ENCODE results near the gene CENATAC.
"Not testable (repeated sequence)": the region's sequence is repeated elsewhere in the genome, so short reads cannot be mapped to it uniquely, and the experiment has no call there.

The CENATAC gene

GRCh38 chr11:118979434-118979833, 18.5 kb upstream of the CENATAC start:
- H3K4me3 ChIP-seq (ENCODE audit: low read depth, low read length): no peak overlapping the region
- TF ChIP-seq, protein P1, sequence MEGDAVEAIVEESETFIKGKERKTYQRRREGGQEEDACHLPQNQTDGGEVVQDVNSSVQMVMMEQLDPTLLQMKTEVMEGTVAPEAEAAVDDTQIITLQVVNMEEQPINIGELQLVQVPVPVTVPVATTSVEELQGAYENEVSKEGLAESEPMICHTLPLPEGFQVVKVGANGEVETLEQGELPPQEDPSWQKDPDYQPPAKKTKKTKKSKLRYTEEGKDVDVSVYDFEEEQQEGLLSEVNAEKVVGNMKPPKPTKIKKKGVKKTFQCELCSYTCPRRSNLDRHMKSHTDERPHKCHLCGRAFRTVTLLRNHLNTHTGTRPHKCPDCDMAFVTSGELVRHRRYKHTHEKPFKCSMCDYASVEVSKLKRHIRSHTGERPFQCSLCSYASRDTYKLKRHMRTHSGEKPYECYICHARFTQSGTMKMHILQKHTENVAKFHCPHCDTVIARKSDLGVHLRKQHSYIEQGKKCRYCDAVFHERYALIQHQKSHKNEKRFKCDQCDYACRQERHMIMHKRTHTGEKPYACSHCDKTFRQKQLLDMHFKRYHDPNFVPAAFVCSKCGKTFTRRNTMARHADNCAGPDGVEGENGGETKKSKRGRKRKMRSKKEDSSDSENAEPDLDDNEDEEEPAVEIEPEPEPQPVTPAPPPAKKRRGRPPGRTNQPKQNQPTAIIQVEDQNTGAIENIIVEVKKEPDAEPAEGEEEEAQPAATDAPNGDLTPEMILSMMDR (IDR thresholded peaks at IDR 0.05; ENCODE audit: borderline replicate concordance, insufficient read depth, low read depth, low read length): no peak

GRCh38 chr11:118980191-118980881, 17.6 kb upstream of the CENATAC start:
- H3K4me3 ChIP-seq (ENCODE audit: low read depth, low read length): no peak overlapping the region
- TF ChIP-seq, protein P1 (IDR thresholded peaks at IDR 0.05; ENCODE audit: borderline replicate concordance, insufficient read depth, low read depth, low read length): no peak

GRCh38 chr11:118984337-118984736, 13.6 kb upstream of the CENATAC start:
- H3K4me3 ChIP-seq (ENCODE audit: low read depth, low read length): not testable (repeated sequence)

DNA sequence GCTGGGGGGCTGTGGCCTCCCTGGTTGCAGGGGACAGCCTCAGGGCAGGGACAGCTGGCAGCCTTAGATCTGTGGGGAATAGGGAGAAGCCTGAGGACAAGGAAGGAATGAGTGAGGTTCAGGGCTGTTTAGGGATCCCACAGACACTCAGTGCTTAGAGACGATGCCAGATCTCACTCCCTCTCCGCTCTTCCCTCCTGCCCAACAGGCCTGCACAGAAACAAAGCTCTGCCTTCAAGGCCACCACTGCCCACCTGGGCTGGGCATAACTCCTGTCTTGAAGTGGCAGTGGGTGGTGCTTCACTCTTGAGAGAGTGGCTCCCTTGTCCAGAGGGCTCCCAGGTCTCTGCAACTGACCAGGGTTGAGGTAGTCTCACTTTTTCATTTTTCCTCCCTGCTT, 13.1 kb upstream of the CENATAC start:
- TF ChIP-seq, protein P1 (IDR thresholded peaks at IDR 0.05; ENCODE audit: borderline replicate concordance, insufficient read depth, low read depth, low read length): no peak

GRCh38 chr11:118988280-118988679, 9.7 kb upstream of the CENATAC start:
- TF ChIP-seq, protein P1 (IDR thresholded peaks at IDR 0.05; ENCODE audit: borderline replicate concordance, insufficient read depth, low read depth, low read length): no peak
- no peak overlapping the region for H3K4me3 ChIP-seq (ENCODE audit: low read depth, low read length)

More for the DNA sequence above, 13.1 kb upstream of the CENATAC start:
- no peak overlapping the region for H3K4me3 ChIP-seq (ENCODE audit: low read depth, low read length)

- H3K4me3 ChIP-seq (ENCODE audit: low read depth, low read length): not testable (repeated sequence)
Measured at GRCh38 chr11:118991486-118992038, 6.4 kb upstream of the CENATAC start.

DNA sequence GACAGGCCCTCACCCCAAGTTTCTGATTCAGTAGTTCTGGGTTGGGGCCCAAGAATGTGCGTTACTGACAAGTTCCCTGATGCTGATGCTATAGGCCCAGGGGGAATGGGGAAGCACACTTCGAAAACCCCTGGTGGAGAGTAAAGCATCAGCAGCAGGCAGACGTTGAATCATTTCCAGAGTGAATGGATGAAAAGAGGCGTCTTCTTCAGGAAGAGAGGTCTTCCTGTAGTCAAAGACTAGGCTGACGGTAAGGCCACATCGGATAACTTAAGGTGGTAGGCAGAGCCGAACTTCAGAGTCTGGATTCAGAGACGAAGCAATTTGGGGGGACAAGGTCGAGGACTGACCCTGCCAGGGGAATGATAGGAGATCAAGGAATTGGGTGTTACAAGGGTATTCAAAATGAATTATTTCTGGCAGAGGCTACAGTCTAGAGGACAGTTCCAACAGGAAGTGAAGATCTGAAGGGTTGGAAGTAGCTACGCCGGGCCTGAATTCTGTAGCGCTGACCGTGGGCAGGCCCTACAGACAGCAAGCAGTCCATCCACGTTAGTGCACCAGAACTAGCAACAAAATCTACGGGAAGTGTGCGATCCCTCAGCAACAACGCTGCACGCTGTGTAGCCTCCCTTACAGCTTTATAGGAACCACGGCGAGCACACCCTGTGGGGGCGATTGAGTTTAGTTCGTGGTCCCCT, 862 bp upstream of the CENATAC start:
- peak overlapping the region; percentile 85 for H3K4me3 ChIP-seq (ENCODE audit: low read depth, low read length)
- TF ChIP-seq, protein P1 (IDR thresholded peaks at IDR 0.05; ENCODE audit: borderline replicate concordance, insufficient read depth, low read depth, low read length): peak; percentile 57

DNA sequence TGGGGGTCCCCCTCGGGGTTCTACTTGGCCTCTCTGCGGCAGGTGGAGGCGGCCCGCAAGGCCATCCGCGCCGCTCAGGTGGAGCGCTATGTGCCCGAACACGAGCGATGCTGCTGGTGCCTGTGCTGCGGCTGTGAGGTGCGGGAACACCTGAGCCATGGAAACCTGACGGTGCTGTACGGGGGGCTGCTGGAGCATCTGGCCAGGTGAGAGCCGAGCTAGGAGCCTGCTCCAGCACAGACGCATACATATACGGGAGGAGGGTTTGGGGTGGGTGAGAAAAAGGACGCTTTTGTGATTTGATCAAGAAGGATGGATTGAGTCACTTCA, 415 bp downstream of the CENATAC start:
- peak overlapping the region; percentile 85 for H3K4me3 ChIP-seq (ENCODE audit: low read depth, low read length)
- TF ChIP-seq, protein P1 (IDR thresholded peaks at IDR 0.05; ENCODE audit: borderline replicate concordance, insufficient read depth, low read depth, low read length): no peak
